NCI-H748 (cell line): ENCODE measurements around the gene INPP5E.
A peak's percentile ranks its signal among the peaks of the same experiment; 100 is the strongest.
"Not testable (repeated sequence)": the region's sequence is repeated elsewhere in the genome, so short reads cannot be mapped to it uniquely, and the experiment has no call there.

Experiments
- DNase-seq: peaks from one replicate; lab custom pipeline; 2025; ENCODE audit not compliant: unreplicated experiment; lab: John Stamatoyannopoulos, UW

Gene INPP5E

GRCh38 chr9:136407911-136408310 is 31.7 kb downstream of the INPP5E start:
- DNase-seq: no peak

- DNase-seq: not testable (repeated sequence)
These were observed 32.6 kb downstream of the INPP5E start for GRCh38 chr9:136407061-136407460.

GRCh38 chr9:136405904-136406303 is 33.7 kb downstream of the INPP5E start:
- DNase-seq: not testable (repeated sequence)

GRCh38 chr9:136405481-136405880 is 34.2 kb downstream of the INPP5E start:
- no peak for DNase-seq

GRCh38 chr9:136404801-136405136 is 34.9 kb downstream of the INPP5E start:
- DNase-seq: no peak

- no peak for DNase-seq
These were observed 35.5 kb downstream of the INPP5E start for GRCh38 chr9:136403915-136404800.

GRCh38 chr9:136403538-136403914 is 36.1 kb downstream of the INPP5E start:
- DNase-seq: no peak

GRCh38 chr9:136402067-136402466 is 37.6 kb downstream of the INPP5E start:
- DNase-seq: no peak

- no peak for DNase-seq
These were observed 38.3 kb downstream of the INPP5E start for GRCh38 chr9:136401173-136401922.

GRCh38 chr9:136400038-136400834 is 39.4 kb downstream of the INPP5E start, which contains the start of gene SNAPC4:
TSS of gene SNAPC4 (minus strand) at chr9:136400170. CDS start at chr9:136398428, 1,742 bp downstream.
- peak; percentile 94 for DNase-seq

GRCh38 chr9:136399176-136400037 is 40.2 kb downstream of the INPP5E start:
- peak; percentile 31 for DNase-seq

GRCh38 chr9:136398286-136398685 is 41.4 kb downstream of the INPP5E start:
- no peak for DNase-seq

- no peak for DNase-seq
These were observed 42.0 kb downstream of the INPP5E start for GRCh38 chr9:136397643-136398042.

- DNase-seq: no peak
These were observed 43.5 kb downstream of the INPP5E start for GRCh38 chr9:136396219-136396515.

GRCh38 chr9:136395345-136396218 is 44.1 kb downstream of the INPP5E start:
- DNase-seq: no peak

GRCh38 chr9:136395020-136395340 is 44.7 kb downstream of the INPP5E start:
- no peak for DNase-seq

GRCh38 chr9:136394312-136395019 is 45.2 kb downstream of the INPP5E start:
- no peak for DNase-seq

GRCh38 chr9:136393531-136393930 is 46.1 kb downstream of the INPP5E start:
- no peak for DNase-seq
